HepG2 (cell line): ENCODE results near the gene C16orf87. TPM values are rescaled to one million over a fixed set of nuclear protein-coding genes. Genes with fewer than 3 reads are reported as not detected.

Source experiments
- MED13 ChIP-seq: sonication (generic); formaldehyde crosslinking; IDR thresholded peaks from 2 replicates; pipeline ENCODE4 v1.5.0; 2020; ENCODE audit warnings: missing genetic modification reagents
- MTA1 ChIP-seq: sonication (generic); formaldehyde crosslinking; IDR thresholded peaks from 2 replicates; pipeline ENCODE4 v1.4.0; 2020; ENCODE audit warnings: missing genetic modification reagents, mild to moderate bottlenecking, borderline replicate concordance
- MYC ChIP-seq: sonication (generic); formaldehyde crosslinking; IDR thresholded peaks from 2 replicates; pipeline ENCODE4 v1.9.0; 2021; ENCODE audit warnings: missing genetic modification reagents, borderline replicate concordance
- PATZ1 ChIP-seq: sonication (generic); formaldehyde crosslinking; IDR thresholded peaks from 2 replicates; pipeline ENCODE4 v1.4.0; 2020; ENCODE audit warnings: missing genetic modification reagents
- RXRA ChIP-seq: sonication (generic); formaldehyde crosslinking; IDR thresholded peaks from 2 replicates; pipeline ENCODE4 v1.5.1; 2020; ENCODE audit warnings: missing genetic modification reagents
- THAP9 ChIP-seq: sonication (generic); formaldehyde crosslinking; IDR thresholded peaks from 2 replicates; pipeline ENCODE4; 2020; ENCODE audit warnings: missing genetic modification reagents, mild to moderate bottlenecking, borderline replicate concordance
- ZBTB38 ChIP-seq: sonication (generic); formaldehyde crosslinking; IDR thresholded peaks from 2 replicates; pipeline ENCODE4 v1.5.1; 2020; ENCODE audit warnings: mild to moderate bottlenecking, missing genetic modification reagents
- ZNF205 ChIP-seq: IDR thresholded peaks from 2 replicates; pipeline ENCODE4 v1.6.1; 2018; ENCODE audit warnings: missing biosample characterization, missing genetic modification reagents
- ZNF318 ChIP-seq: sonication (generic); formaldehyde crosslinking; IDR thresholded peaks from 2 replicates; pipeline ENCODE4 v1.4.0; 2020; ENCODE audit warnings: mild to moderate bottlenecking, missing genetic modification reagents
- ZNF747 ChIP-seq: sonication (generic); formaldehyde crosslinking; IDR thresholded peaks from 2 replicates; pipeline ENCODE4 v1.8.1; 2023; ENCODE audit warnings: missing genetic modification reagents, mild to moderate bottlenecking, borderline replicate concordance
- ZNF782 ChIP-seq: sonication (generic); formaldehyde crosslinking; IDR thresholded peaks from 2 replicates; pipeline ENCODE4 v1.4.0; 2020; ENCODE audit warnings: missing genetic modification reagents, mild to moderate bottlenecking, borderline replicate concordance
- polyA plus RNA-seq, 8 experiments: library from polyadenylated mRNA; depleted of rRNA in 3 of 8; stranded (reverse) in 7 of 8; unstranded in 1 of 8; fragments of >200 nt; fragmentation: Illumina TruSeq in 4 of 8; extraction: Trizol in 4 of 8; gene quantifications; 2 replicates each; pipeline versions ENCODE4 v1.2.1 to v1.2.3, GENCODE V29; 2011 to 2016; ENCODE audit warnings: low read depth in 4 of 8, missing spikeins in 1 of 8, mixed read lengths in 1 of 8; ENCODE audit not compliant: insufficient read depth in 1 of 8
- total RNA-seq, 5 experiments: library from RNA; depleted of rRNA; stranded (reverse); fragments of >200 nt; fragmentation: Illumina TruSeq; extraction: Trizol; gene quantifications; 2 replicates each; pipeline ENCODE4 v1.2.3, GENCODE V29; 2016; ENCODE audit warnings: low read depth in 1 of 5

C16orf87 gene
- total and polyA plus RNA-seq, 2 of the 13 experiments (the other 11 are each of a cell fraction or from before 2014, with no cell fraction given): 8.6 to 19.5 TPM

- TF ChIP-seq ZNF318 (CRISPR knock-in tag) (peak; percentile 87; the same call in 1 of the 2 replicates), THAP9 (CRISPR knock-in tag) (peak; percentile 81; the same call in 1 of the 2 replicates), MED13 (CRISPR knock-in tag) (peak; percentile 62; the same call in 1 of the 2 replicates), ZBTB38 (CRISPR knock-in tag) (peak; percentile 86), MTA1 (CRISPR knock-in tag) (peak; percentile 91; the same call in 1 of the 2 replicates), ZNF782 (CRISPR knock-in tag) (0 out of 2 replicates have a peak, but pooled peaks have one; percentile 29), ZNF747 (CRISPR knock-in tag) (peak; percentile 85; the same call in 1 of the 2 replicates), RXRA (CRISPR knock-in tag) (peak; percentile 79), ZNF205 (CRISPR knock-in tag) (0 out of 2 replicates have a peak, but pooled peaks have one; percentile 52), MYC (CRISPR knock-in tag) (peak; percentile 92), PATZ1 (CRISPR knock-in tag) (peak; percentile 75)
Measured at GRCh38 chr16:46789499-46790414, 41.2 kb downstream of the C16orf87 start (continued).
